ENCODE data around the gene OR4D2. TPM values are rescaled to one million over a fixed set of nuclear protein-coding genes. Genes with fewer than 3 reads are reported as not detected.

The OR4D2 gene
- total and polyA plus RNA-seq, 2 of the 13 experiments (the other 11 are each of a cell fraction or from before 2014, with no cell fraction given): not detected

DNA sequence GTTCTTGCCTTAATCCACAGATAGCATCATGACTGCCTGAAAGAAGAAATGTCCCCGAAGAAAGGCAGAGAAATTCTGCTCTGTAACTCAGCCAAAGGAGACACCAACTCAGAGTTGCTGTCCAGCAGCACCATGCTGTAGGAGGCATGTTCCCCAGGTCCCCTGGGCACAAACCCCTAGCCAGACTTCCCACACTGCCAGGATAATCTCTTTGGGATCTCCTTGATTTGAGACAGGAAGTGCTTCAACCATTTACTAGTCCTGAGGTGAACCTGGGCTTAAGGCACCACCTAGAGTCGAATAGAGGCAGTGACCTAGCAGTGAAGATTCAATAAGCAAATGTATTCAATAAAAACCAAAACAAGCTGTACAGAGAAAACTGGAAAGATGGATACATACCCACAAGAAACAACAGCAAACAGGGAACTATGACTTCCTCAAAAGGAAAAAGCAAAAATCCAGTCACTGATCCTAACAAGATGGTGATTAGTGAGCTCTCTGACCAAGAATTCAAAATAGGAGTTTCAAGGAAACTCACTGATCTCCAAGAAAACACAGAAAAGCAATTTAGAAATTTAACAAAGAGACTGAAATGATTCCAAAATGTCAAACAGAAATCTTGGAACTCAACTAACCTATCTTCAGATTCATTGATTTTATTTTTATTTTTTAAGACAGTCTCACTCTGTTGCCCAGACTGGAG, 5.7 kb downstream of the OR4D2 start (continued):
- TF ChIP-seq, protein P1, sequence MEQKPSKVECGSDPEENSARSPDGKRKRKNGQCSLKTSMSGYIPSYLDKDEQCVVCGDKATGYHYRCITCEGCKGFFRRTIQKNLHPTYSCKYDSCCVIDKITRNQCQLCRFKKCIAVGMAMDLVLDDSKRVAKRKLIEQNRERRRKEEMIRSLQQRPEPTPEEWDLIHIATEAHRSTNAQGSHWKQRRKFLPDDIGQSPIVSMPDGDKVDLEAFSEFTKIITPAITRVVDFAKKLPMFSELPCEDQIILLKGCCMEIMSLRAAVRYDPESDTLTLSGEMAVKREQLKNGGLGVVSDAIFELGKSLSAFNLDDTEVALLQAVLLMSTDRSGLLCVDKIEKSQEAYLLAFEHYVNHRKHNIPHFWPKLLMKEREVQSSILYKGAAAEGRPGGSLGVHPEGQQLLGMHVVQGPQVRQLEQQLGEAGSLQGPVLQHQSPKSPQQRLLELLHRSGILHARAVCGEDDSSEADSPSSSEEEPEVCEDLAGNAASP (CRISPR knock-in tag; IDR thresholded peaks at IDR 0.05; ENCODE audit: borderline replicate concordance): peak; percentile 67; the same call in 1 of the 2 replicates

DNA sequence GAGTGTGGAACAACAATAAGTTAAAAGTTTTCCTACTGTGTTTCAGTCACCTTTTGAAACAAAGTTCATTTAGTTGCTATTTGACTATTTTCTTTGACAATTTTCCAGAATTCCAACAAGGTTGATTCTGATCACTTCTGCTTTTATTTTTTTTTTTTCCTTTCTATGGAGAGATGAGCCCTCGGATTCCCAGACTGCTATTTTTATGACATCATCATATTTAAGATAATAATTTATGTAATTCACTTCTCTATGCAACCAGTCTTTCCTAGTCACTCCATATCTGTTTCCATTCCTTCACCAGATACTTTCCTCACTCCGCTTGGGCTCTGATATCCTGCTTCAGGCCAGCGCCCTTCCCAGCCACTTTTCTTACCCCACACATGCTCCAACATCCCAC, 8.1 kb downstream of the OR4D2 start:
- intact Hi-C loops (cut with micrococcal nuclease; ENCODE audit: unreplicated experiment) (no loop called here), in situ Hi-C loops (cut with HindIII; ENCODE audit: extremely low pct_ligation_motif_present, low pct_unique_long_range_greater_than_20kb) (no loop called here)
- H3K4me3 ChIP-seq (replicated peaks in 1 of 3; ENCODE audit: insufficient read depth in 1 of 3, low read depth in 2 of 3, low read length in 3 of 3): no peak overlapping the region
- POLR2A ChIA-PET: no interaction called here
- no TSS peak for BruUV-seq (replicated peaks)
- no peaks in the 10 kb centered on the region for H4K20me1 ChIP-seq (ENCODE audit: insufficient read depth, low read length)
- H3K27me3 ChIP-seq (ENCODE audit: control insufficient read depth in 1 of 2, insufficient read depth in 2 of 2, low read length in 2 of 2): peaks cover 2 to 22% of the 10 kb centered on the region in 2 experiments; a peak in 4 of 5 replicates
- FAIRE-seq (no peak), ATAC-seq (no peak), DNase-seq (ENCODE audit: low spot score) (no peak)
- TF ChIP-seq CREB1 (IDR thresholded peaks at IDR 0.05): peak; percentile 32; the same call in 1 of the 2 replicates
- no peak for TF ChIP-seq CREB1 (CRISPR knock-in tag; IDR thresholded peaks at IDR 0.05)
- no peak for TF ChIP-seq ZNF563 (CRISPR knock-in tag; IDR thresholded peaks at IDR 0.05)
- TF ChIP-seq YEATS4 (CRISPR knock-in tag; IDR thresholded peaks at IDR 0.05; ENCODE audit: borderline replicate concordance): no peak
- TF ChIP-seq ATF7 (IDR thresholded peaks at IDR 0.05): peak; percentile 97
- TF ChIP-seq ATF7 (CRISPR knock-in tag; IDR thresholded peaks at IDR 0.05): no peak
- no peak overlapping the region for H2AFZ ChIP-seq (ENCODE audit: low read length)
- no peak overlapping the region for H3K27ac ChIP-seq (ENCODE audit: extremely low read length, insufficient read depth, low read length)
- no peak overlapping the region for H3K9ac ChIP-seq (ENCODE audit: insufficient read depth, low read depth, low read length)
- no peaks in the 10 kb centered on the region for H3K4me1 ChIP-seq (ENCODE audit: insufficient read depth, low read length)
- no peaks in the 10 kb centered on the region for H3K9me3 ChIP-seq (ENCODE audit: low read length)
- CTCF ChIA-PET (ENCODE audit: low intra/inter-chr PET ratio, low total read pairs): no interaction called here
- no peak overlapping the region for H3K4me2 ChIP-seq (ENCODE audit: low read depth, low read length)
- no peaks in the 10 kb centered on the region for H3K36me3 ChIP-seq (replicated peaks in 1 of 2; ENCODE audit: control insufficient read depth in 1 of 2, insufficient read depth in 2 of 2, low read length in 2 of 2)
- 4% methylated on average over 3 of the region's 3 CpGs for WGBS (ENCODE audit: low lambda C conversion rate)
- no peaks in the 10 kb centered on the region for H3K79me2 ChIP-seq (ENCODE audit: insufficient read depth, low read length)

Measured in HepG2 (cell line).